IMR-90 (cell line): ENCODE data around the gene DNAJA4. TPM values are rescaled to one million over a fixed set of nuclear protein-coding genes. Genes with fewer than 3 reads are reported as not detected.

Source experiments
- ATAC-seq: fragments of 200-7000 bp; cut with Tn5 transposase; 2 replicates; pipeline ENCODE4 v1.9.1; 2020; ENCODE audit warnings: low read depth, mild to moderate bottlenecking, moderate library complexity
- BruUV-seq: library from RNA; stranded (reverse); fragments of 400-500 nt; replicated peaks from 2 replicates; lab custom pipeline; 2021; lab: Mats Ljungman, UMichigan
- CTCF ChIA-PET: fragments of 300-600 bp; formaldehyde crosslinking; extraction: SDS; loops from one replicate; lab custom pipeline; 2021; ENCODE audit warnings: antibody characterized with exemption; lab: Yijun Ruan, JAX
- POLR2A ChIA-PET: fragments of 300-600 bp; sonication (Branson Sonifier 250); formaldehyde crosslinking; loops from one replicate; lab custom pipeline; 2022; ENCODE audit warnings: antibody characterized with exemption; ENCODE audit not compliant: unreplicated experiment; lab: Charles Lee
- DNase-seq: peaks from one replicate; pipeline ENCODE4 v3.0.0; 2013
- H2AFZ ChIP-seq: replicated peaks from 2 replicates; pipeline ENCODE3; 2013; ENCODE audit warnings: low read length, mild to moderate bottlenecking; ENCODE audit not compliant: poor library complexity
- H2AK5ac ChIP-seq: 2 replicates; pipeline ENCODE4 v1.6.1; 2013; ENCODE audit warnings: low read depth, low read length, inconsistent platforms
- H2AK9ac ChIP-seq: replicated peaks from 2 replicates; pipeline ENCODE3; 2013; ENCODE audit warnings: mild to moderate bottlenecking, low read depth, low read length, moderate library complexity; ENCODE audit not compliant: poor library complexity
- H2BK120ac ChIP-seq: 2 replicates; pipeline ENCODE4 v1.6.1; 2013; ENCODE audit warnings: low read depth, low read length, inconsistent platforms
- H2BK15ac ChIP-seq: 3 replicates; pipeline ENCODE4 v1.6.1; 2013; ENCODE audit warnings: low read depth, low read length, inconsistent platforms
- H2BK20ac ChIP-seq: 2 replicates; pipeline ENCODE4 v1.6.1; 2013; ENCODE audit warnings: low read depth, mild to moderate bottlenecking, inconsistent platforms, low read length, moderate library complexity
- H2BK5ac ChIP-seq: 2 replicates; pipeline ENCODE4 v1.6.1; 2013; ENCODE audit warnings: mild to moderate bottlenecking, low read depth, low read length, inconsistent platforms; ENCODE audit not compliant: poor library complexity, severe bottlenecking
- H3K14ac ChIP-seq: replicated peaks from 2 replicates; pipeline ENCODE4 v1.6.1; 2013; ENCODE audit warnings: low read depth, low read length, inconsistent platforms
- H3K18ac ChIP-seq: 2 replicates; pipeline ENCODE4 v1.6.1; 2013; ENCODE audit warnings: low read depth, low read length, control low read depth
- H3K23ac ChIP-seq: 2 replicates; pipeline ENCODE4 v1.6.1; 2013; ENCODE audit warnings: low read depth, low read length, inconsistent platforms
- H3K27ac ChIP-seq: 2 replicates; pipeline ENCODE4 v1.5.1; 2013; ENCODE audit warnings: mild to moderate bottlenecking, control low read depth, low read length; ENCODE audit not compliant: insufficient read depth
- H3K27me3 ChIP-seq: 2 replicates; pipeline ENCODE4 v1.6.1; 2013; ENCODE audit warnings: low read length; ENCODE audit not compliant: control insufficient read depth, insufficient read depth
- H3K36me3 ChIP-seq: 2 replicates; pipeline ENCODE4 v1.6.1; 2013; ENCODE audit warnings: low read length, mixed read lengths; ENCODE audit not compliant: control insufficient read depth, insufficient read depth
- H3K4ac ChIP-seq: 2 replicates; pipeline ENCODE4 v1.6.1; 2013; ENCODE audit warnings: low read depth, low read length, inconsistent platforms
- H3K4me1 ChIP-seq: 2 replicates; pipeline ENCODE4 v1.6.1; 2013; ENCODE audit warnings: low read length, mixed read lengths; ENCODE audit not compliant: control insufficient read depth, insufficient read depth
- H3K4me2 ChIP-seq: 2 replicates; pipeline ENCODE4 v1.6.1; 2013; ENCODE audit warnings: low read depth, mild to moderate bottlenecking, control low read depth, low read length, moderate library complexity
- H3K4me3 ChIP-seq: 2 replicates; pipeline ENCODE4 v1.5.1; 2013; ENCODE audit warnings: low read depth, mild to moderate bottlenecking, control low read depth, low read length, moderate library complexity; ENCODE audit not compliant: insufficient read depth
- H3K56ac ChIP-seq: 2 replicates; pipeline ENCODE4 v1.6.1; 2013; ENCODE audit warnings: low read length, inconsistent platforms; ENCODE audit not compliant: insufficient read depth; ENCODE audit errors: extremely low read depth
- H3K79me1 ChIP-seq, 2 experiments: 2 replicates each; pipeline ENCODE4 v1.6.1; 2013; ENCODE audit warnings: low read length in 2 of 2, inconsistent platforms in 1 of 2, low read depth in 1 of 2
- H3K9ac ChIP-seq: 2 replicates; pipeline ENCODE4 v1.6.1; 2013; ENCODE audit warnings: low read depth, low read length, control low read depth
- H3K9me1 ChIP-seq: 2 replicates; pipeline ENCODE4 v1.6.1; 2013; ENCODE audit warnings: low read length, inconsistent platforms; ENCODE audit not compliant: insufficient read depth
- H3K9me3 ChIP-seq: 2 replicates; pipeline ENCODE4 v1.6.1; 2013; ENCODE audit warnings: low read length; ENCODE audit not compliant: control insufficient read depth, insufficient read depth
- H4K20me1 ChIP-seq: 2 replicates; pipeline ENCODE4 v1.6.1; 2013; ENCODE audit warnings: low read length, inconsistent platforms; ENCODE audit not compliant: insufficient read depth
- H4K5ac ChIP-seq: 2 replicates; pipeline ENCODE4 v1.6.1; 2013; ENCODE audit warnings: mild to moderate bottlenecking, low read depth, low read length, control low read depth
- H4K8ac ChIP-seq, 2 experiments: 2 replicates each; pipeline ENCODE4 v1.6.1; 2013; ENCODE audit warnings: low read depth in 2 of 2, low read length in 2 of 2, control low read depth in 1 of 2, inconsistent platforms in 1 of 2
- H4K91ac ChIP-seq: 2 replicates; pipeline ENCODE4 v1.6.1; 2013; ENCODE audit warnings: low read depth, low read length, inconsistent platforms; ENCODE audit not compliant: insufficient read depth
- MAZ ChIP-seq: IDR thresholded peaks from 2 replicates; pipeline ENCODE4 v1.6.1; 2012; ENCODE audit warnings: low read depth, mild to moderate bottlenecking, low read length, improper control_type of control experiment, moderate library complexity, borderline replicate concordance
- RAD21 ChIP-seq: IDR thresholded peaks from 2 replicates; pipeline ENCODE4 v1.6.1; 2012; ENCODE audit warnings: low read length, improper control_type of control experiment
- WGBS, 2 experiments: methylation state at CpG; one replicate each; pipeline versions ENCODE4 v1.1.5 to v1.1.7; 2013; ENCODE audit warnings: missing lambda C conversion rate in 2 of 2; ENCODE audit not compliant: insufficient read length in 1 of 2; ENCODE audit errors: extremely low coverage in 2 of 2; 5-methylcytosine and 5-hydroxymethylcytosine counted together
- dilution Hi-C: fragments of 300-500 bp; cut with HindIII; formaldehyde crosslinking; loops from one replicate; pipeline ENCODE4 v1.14.3; 2018; ENCODE audit warnings: low sequenced_read_pairs; ENCODE audit not compliant: unreplicated experiment
- in situ Hi-C: fragments of 300-500 bp; cut with MboI; formaldehyde crosslinking; loops from 3 replicates; pipeline ENCODE4 v1.14.3; 2019; ENCODE audit warnings: low sequenced_read_pairs, inconsistent platforms, mixed read lengths
- intact Hi-C: fragments of 100-400 bp; cut with micrococcal nuclease; formaldehyde crosslinking; loops from 2 replicates; pipeline ENCODE4 v1.10.0; 2022
- polyA plus RNA-seq, 3 experiments: library from polyadenylated mRNA; depleted of rRNA; stranded (reverse); fragments of >200 nt; gene quantifications; 2 replicates each; pipeline ENCODE4 v1.2.3, GENCODE V29; 2012; ENCODE audit warnings: low replicate concordance in 1 of 3
- total RNA-seq: library from RNA; depleted of rRNA; stranded (reverse); fragments of >200 nt; gene quantifications from 2 replicates; pipeline ENCODE4 v1.2.3, GENCODE V29; 2012

The DNAJA4 gene
- total and polyA plus RNA-seq, 2 of the 4 experiments (the other 2 are of a cell fraction): 0.18 to 0.32 TPM

- no peaks in the 10 kb centered on the region for H3K9me3 ChIP-seq
- H3K9me1 ChIP-seq: 0 out of 2 replicates have a peak, but pooled peaks cover 6% of the 10 kb centered on the region
- no peak overlapping the region for H2BK120ac ChIP-seq
- no peak for DNase-seq
- no peak overlapping the region for H2BK20ac ChIP-seq
- no peak overlapping the region for H2AFZ ChIP-seq
- no peak overlapping the region for H3K14ac ChIP-seq
- peaks cover 2% of the 10 kb centered on the region; the same call in 1 of the 2 replicates for H3K36me3 ChIP-seq
- H4K20me1 ChIP-seq: no peaks in the 10 kb centered on the region
- no peak overlapping the region for H3K18ac ChIP-seq
- in situ Hi-C loops (no loop called here), dilution Hi-C loops (no loop called here), intact Hi-C loops (no loop called here)
- no peak overlapping the region for H2AK9ac ChIP-seq
- no peak overlapping the region for H2BK5ac ChIP-seq
- H3K4me1 ChIP-seq: peaks cover 3% of the 10 kb centered on the region; the same call in 1 of the 2 replicates
- no peak overlapping the region for H3K23ac ChIP-seq
- WGBS, 2 experiments: no CpG with 5 or more reads among the region's 3 CpGs
- H3K27ac ChIP-seq: no peak overlapping the region
- POLR2A ChIA-PET: no interaction called here
- H3K27me3 ChIP-seq: peaks cover 1% of the 10 kb centered on the region; the same call in 1 of the 2 replicates
- no peaks in the 10 kb centered on the region for H3K79me1 ChIP-seq
- ATAC-seq: no peak
- no peak overlapping the region for H2BK15ac ChIP-seq
- no peak overlapping the region for H4K8ac ChIP-seq
- H3K9ac ChIP-seq: no peak overlapping the region
- no peak overlapping the region for H3K4ac ChIP-seq
- TF ChIP-seq MAZ (no peak), RAD21 (no peak)
- no TSS peak for BruUV-seq
- no peak overlapping the region for H3K56ac ChIP-seq
- H2AK5ac ChIP-seq: no peak overlapping the region
- CTCF ChIA-PET: interaction anchor here (1.2 kb wide), 1 partner anchor 9 kb away, joined by 4 read pairs; no protein-coding TSS in a partner anchor
- no peak overlapping the region for H4K5ac ChIP-seq
- H3K4me3 ChIP-seq: no peak overlapping the region
- no peak overlapping the region for H3K4me2 ChIP-seq
- no peak overlapping the region for H4K91ac ChIP-seq
These were observed 8.4 kb downstream of the DNAJA4 start for GRCh38 chr15:78272776-78273175.
